Left ventricle myocardium inferior (tissue), 1 donor: Measurements from ENCODE around the gene WNT4. TPM values are rescaled to one million over a fixed set of nuclear protein-coding genes. Genes with fewer than 3 reads are reported as not detected.

ENCODE experiments used
- DNase-seq: peaks from one replicate; pipeline ENCODE4 v3.0.0-alpha.2; 2020
- H3K27ac ChIP-seq: fragments of 200-600 bp; replicated peaks from 2 replicates; pipeline ENCODE4 v1.8.0; 2021
- H3K27me3 ChIP-seq: fragments of 200-600 bp; 2 replicates; pipeline ENCODE4 v1.8.0; 2021; ENCODE audit warnings: low read depth
- H3K36me3 ChIP-seq: fragments of 200-600 bp; 2 replicates; pipeline ENCODE4 v1.8.0; 2021
- H3K4me1 ChIP-seq: fragments of 200-600 bp; 2 replicates; pipeline ENCODE4 v1.8.0; 2021
- H3K4me3 ChIP-seq: fragments of 200-600 bp; 2 replicates; pipeline ENCODE4 v1.8.0; 2021; ENCODE audit warnings: mild to moderate bottlenecking, moderate library complexity
- H3K9me3 ChIP-seq: fragments of 200-600 bp; replicated peaks from 2 replicates; pipeline ENCODE4 v1.8.0; 2021
- CTCF ChIP-seq: fragments of 200-600 bp; IDR thresholded peaks from 2 replicates; pipeline ENCODE4 v1.8.0; 2021; ENCODE audit warnings: antibody characterized with exemption, mild to moderate bottlenecking, borderline replicate concordance
- intact Hi-C: fragments of 100-400 bp; cut with micrococcal nuclease; formaldehyde crosslinking; loops from one replicate; pipeline ENCODE4 v1.11.0; 2022
- total RNA-seq: library from RNA; stranded (reverse); fragmentation: NEBNext Ultra II Directional; extraction: Animal tissue kit (Norgen Biotek cat#: 25700); gene quantifications from one replicate; pipeline ENCODE4 v1.2.1, GENCODE V29; 2021
- donor health status: DM: no; HTN: yes; CAD: no; lungs with severe emphysema.

The WNT4 gene
- total RNA-seq, 1 donor from 2014 or later, result not detected

- no peak overlapping the region for H3K27ac ChIP-seq
- no peak for TF ChIP-seq CTCF
- intact Hi-C loops, result no loop called here
- no peaks in the 10 kb centered on the region for H3K4me1 ChIP-seq
- no peak overlapping the region for H3K4me3 ChIP-seq
- no peak for DNase-seq
- H3K9me3 ChIP-seq, result no peaks in the 10 kb centered on the region
- H3K36me3 ChIP-seq, result no peaks in the 10 kb centered on the region
- peaks cover 65% of the 10 kb centered on the region for H3K27me3 ChIP-seq
Measured at GRCh38 chr1:22133247-22133930, 9.5 kb downstream of the WNT4 start.

- no peak for TF ChIP-seq CTCF
- intact Hi-C loops, result no loop called here
- Histone ChIP-seq H3K4me3 (no peak overlapping the region), H3K36me3 (no peaks in the 10 kb centered on the region), H3K27ac (no peak overlapping the region), H3K27me3 (peaks cover 61% of the 10 kb centered on the region), H3K9me3 (no peaks in the 10 kb centered on the region), H3K4me1 (no peaks in the 10 kb centered on the region)
- no peak for DNase-seq
Measured at GRCh38 chr1:22132517-22133235, 10.2 kb downstream of the WNT4 start.

GRCh38 chr1:22131875-22132486 is 10.9 kb downstream of the WNT4 start:
- H3K9me3 ChIP-seq, result no peaks in the 10 kb centered on the region
- intact Hi-C loops, result no loop called here
- peak; percentile 72 for TF ChIP-seq CTCF
- H3K27me3 ChIP-seq, result peaks cover 54% of the 10 kb centered on the region
- no peak overlapping the region for H3K27ac ChIP-seq
- DNase-seq, result no peak
- no peak overlapping the region for H3K4me3 ChIP-seq
- H3K4me1 ChIP-seq, result no peaks in the 10 kb centered on the region
- H3K36me3 ChIP-seq, result no peaks in the 10 kb centered on the region

GRCh38 chr1:22131062-22131461 is 11.8 kb downstream of the WNT4 start:
- no peak for TF ChIP-seq CTCF
- Histone ChIP-seq H3K36me3 (no peaks in the 10 kb centered on the region), H3K4me1 (no peaks in the 10 kb centered on the region), H3K4me3 (no peak overlapping the region), H3K9me3 (no peaks in the 10 kb centered on the region), H3K27me3 (peaks cover 45% of the 10 kb centered on the region), H3K27ac (no peak overlapping the region)
- no peak for DNase-seq
- intact Hi-C loops, result no loop called here

- Histone ChIP-seq H3K36me3 (no peaks in the 10 kb centered on the region), H3K27ac (no peak overlapping the region), H3K4me1 (no peaks in the 10 kb centered on the region), H3K27me3 (peaks cover 31% of the 10 kb centered on the region), H3K4me3 (no peak overlapping the region), H3K9me3 (no peaks in the 10 kb centered on the region)
- DNase-seq, result no peak
- no peak for TF ChIP-seq CTCF
- intact Hi-C loops, result no loop called here
Measured at GRCh38 chr1:22129501-22130117, 13.3 kb downstream of the WNT4 start.
